Liver (tissue), 9 donors: ENCODE measurements around the gene IL12RB2. TPM values are rescaled to one million over a fixed set of nuclear protein-coding genes. Genes with fewer than 3 reads are reported as not detected.

ENCODE experiments used
- DNase-seq: peaks from one replicate; pipeline ENCODE4 v3.0.0-alpha.2; 2017; ENCODE audit warnings: low spot score
- H3K27ac ChIP-seq, 2 donors: one replicate each; pipeline ENCODE4 v1.7.0; 2013; ENCODE audit warnings: inconsistent platforms in 2 of 2, low read length in 2 of 2, control low read depth in 1 of 2, low read depth in 1 of 2, mild to moderate bottlenecking in 1 of 2
- H3K27me3 ChIP-seq, 4 donors: one replicate each; pipeline versions ENCODE4 v1.6.1 to v1.7.0; 2013; ENCODE audit warnings: low read length in 3 of 4, inconsistent platforms in 1 of 4, mild to moderate bottlenecking in 1 of 4, moderate library complexity in 1 of 4; ENCODE audit not compliant: control insufficient read depth in 4 of 4, insufficient read depth in 4 of 4
- H3K36me3 ChIP-seq, 4 donors: one replicate each; pipeline versions ENCODE4 v1.6.1 to v1.7.0; 2013; ENCODE audit warnings: low read length in 3 of 4, mild to moderate bottlenecking in 3 of 4, low read depth in 1 of 4, moderate library complexity in 1 of 4; ENCODE audit not compliant: control insufficient read depth in 4 of 4, insufficient read depth in 3 of 4
- H3K4me1 ChIP-seq, 4 donors: one replicate each; pipeline versions ENCODE4 v1.6.1 to v1.7.0; 2013; ENCODE audit warnings: low read length in 3 of 4, mild to moderate bottlenecking in 3 of 4, moderate library complexity in 1 of 4; ENCODE audit not compliant: control insufficient read depth in 4 of 4, insufficient read depth in 4 of 4
- H3K4me3 ChIP-seq, 3 donors: one replicate each; pipeline versions ENCODE4 v1.6.1 to v1.7.0; 2013; ENCODE audit warnings: low read length in 3 of 3, control low read depth in 1 of 3, low read depth in 1 of 3, mild to moderate bottlenecking in 1 of 3
- H3K9ac ChIP-seq, 2 donors: one replicate each; pipeline ENCODE4 v1.7.0; 2013; ENCODE audit warnings: low read length in 2 of 2, mild to moderate bottlenecking in 2 of 2, moderate library complexity in 2 of 2, control low read depth in 1 of 2, low read depth in 1 of 2
- H3K9me3 ChIP-seq, 4 donors: one replicate each; pipeline versions ENCODE4 v1.6.1 to v1.7.0; 2013; ENCODE audit warnings: low read length in 3 of 4; ENCODE audit not compliant: control insufficient read depth in 4 of 4
- EGR1 ChIP-seq, 2 donors: IDR thresholded peaks; 2 replicates each; pipeline ENCODE4 v1.6.1; 2016 to 2018; ENCODE audit warnings: antibody characterized with exemption in 2 of 2, low read depth in 2 of 2
- FOXA1 ChIP-seq: IDR thresholded peaks from 2 replicates; pipeline ENCODE4 v1.6.1; 2016; ENCODE audit warnings: antibody characterized with exemption
- FOXA2 ChIP-seq: IDR thresholded peaks from 2 replicates; pipeline ENCODE4 v1.6.1; 2016; ENCODE audit warnings: antibody characterized with exemption
- GABPA ChIP-seq, 2 donors: IDR thresholded peaks in 1 of 2; conservative IDR thresholded peaks in 1 of 2; 2 replicates each; pipeline ENCODE4 v1.6.1; 2016; ENCODE audit warnings: antibody characterized with exemption in 2 of 2, mild to moderate bottlenecking in 1 of 2, moderate library complexity in 1 of 2
- HNF4G ChIP-seq: IDR thresholded peaks from 2 replicates; pipeline ENCODE4 v1.6.1; 2016; ENCODE audit warnings: antibody characterized with exemption
- JUND ChIP-seq, 2 donors: IDR thresholded peaks; 2 replicates each; pipeline ENCODE4 v1.6.1; 2016; ENCODE audit warnings: antibody characterized with exemption in 2 of 2
- NR2F2 ChIP-seq: IDR thresholded peaks from 2 replicates; pipeline ENCODE4 v1.6.1; 2016; ENCODE audit warnings: antibody characterized with exemption
- RAD21 ChIP-seq, 2 donors: IDR thresholded peaks; 2 replicates each; pipeline ENCODE4 v1.6.1; 2016; ENCODE audit warnings: antibody characterized with exemption in 2 of 2, mild to moderate bottlenecking in 2 of 2
- RXRA ChIP-seq, 2 donors: IDR thresholded peaks; 2 replicates each; pipeline ENCODE4 v1.6.1; 2017 to 2018; ENCODE audit warnings: antibody characterized with exemption in 2 of 2, mild to moderate bottlenecking in 1 of 2
- SP1 ChIP-seq: IDR thresholded peaks from 2 replicates; pipeline ENCODE4 v1.6.1; 2018; ENCODE audit warnings: antibody characterized with exemption, mild to moderate bottlenecking
- TAF1 ChIP-seq: conservative IDR thresholded peaks from 2 replicates; pipeline ENCODE4 v1.6.1; 2016; ENCODE audit warnings: antibody characterized with exemption, mild to moderate bottlenecking
- YY1 ChIP-seq: IDR thresholded peaks from 2 replicates; pipeline ENCODE4 v1.6.1; 2016; ENCODE audit warnings: antibody characterized with exemption, mild to moderate bottlenecking
- WGBS: extraction: QIAGEN DNeasy Blood & Tissue Kit; methylation state at CpG from one replicate; pipeline ENCODE4 v1.1.7; 2013; 5-methylcytosine and 5-hydroxymethylcytosine counted together
- polyA plus RNA-seq, 2 donors: library from polyadenylated mRNA; stranded (reverse) in 1 of 2; unstranded in 1 of 2; fragments of 200-250 nt in 1 of 2; fragments of >200 nt in 1 of 2; fragmentation: Nextera tagmentation in 1 of 2; extraction: Ambion mirVana in 1 of 2; gene quantifications; one replicate each; pipeline versions ENCODE4 v1.2.1 to v1.2.3, GENCODE V29; 2013 to 2015
- total RNA-seq, 2 donors: library from RNA; depleted of rRNA; stranded (reverse); fragments of >200 nt; gene quantifications; one replicate each; pipeline ENCODE4 v1.2.3, GENCODE V29; 2014
- TF ChIP-seq, protein P1 (sequence below): IDR thresholded peaks from 2 replicates; pipeline ENCODE4 v1.6.1; 2016; ENCODE audit warnings: antibody characterized with exemption
- TF ChIP-seq, protein P2 (sequence below): fragments of 150-350 bp; IDR thresholded peaks from 2 replicates; pipeline ENCODE4 v1.5.1; 2017; ENCODE audit warnings: improper control_type of control experiment, low read depth, low read length; ENCODE audit not compliant: missing input control
- TF ChIP-seq, protein P3 (sequence below): IDR thresholded peaks from 2 replicates; pipeline ENCODE4 v1.6.1; 2016; ENCODE audit warnings: antibody characterized with exemption
- TF ChIP-seq, protein P4 (sequence below): IDR thresholded peaks from 2 replicates; pipeline ENCODE4 v1.6.1; 2016; ENCODE audit warnings: antibody characterized with exemption
- TF ChIP-seq, protein P5 (sequence below): IDR thresholded peaks from 2 replicates; pipeline ENCODE4 v1.6.1; 2016; ENCODE audit warnings: antibody characterized with exemption, mild to moderate bottlenecking
- donor health status: healthy.
- donor health status: healthy.
- donor health status: healthy.
- donor health status: healthy.
- donor health status: healthy.

Gene IL12RB2
- total and polyA plus RNA-seq, 4 donors, result 0.06 to 1.3 (median 0.58) TPM

DNA sequence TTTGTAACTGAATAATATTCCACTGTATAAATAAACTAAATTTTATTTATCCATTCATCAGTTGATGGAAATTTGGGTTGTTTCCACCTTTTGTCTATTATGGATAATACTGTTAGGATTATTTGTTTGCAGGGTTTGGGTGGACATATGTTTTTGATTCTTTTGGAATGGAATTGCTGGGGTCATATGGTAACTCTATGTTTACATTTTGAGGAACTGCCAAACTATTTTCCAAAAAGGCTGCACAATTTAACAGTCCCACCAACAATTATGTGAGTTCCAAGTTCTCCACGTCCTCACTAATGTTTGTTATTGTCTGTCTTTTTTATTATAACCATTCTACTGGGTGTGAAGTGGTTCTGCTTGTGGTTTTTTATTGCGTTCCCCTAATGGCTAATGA lies 126.8 kb downstream of the IL12RB2 start:
- TF ChIP-seq SP1, result no peak
- TF ChIP-seq, protein P1, sequence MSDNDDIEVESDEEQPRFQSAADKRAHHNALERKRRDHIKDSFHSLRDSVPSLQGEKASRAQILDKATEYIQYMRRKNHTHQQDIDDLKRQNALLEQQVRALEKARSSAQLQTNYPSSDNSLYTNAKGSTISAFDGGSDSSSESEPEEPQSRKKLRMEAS, result no peak
- TF ChIP-seq NR2F2, result no peak
- TF ChIP-seq, protein P2, sequence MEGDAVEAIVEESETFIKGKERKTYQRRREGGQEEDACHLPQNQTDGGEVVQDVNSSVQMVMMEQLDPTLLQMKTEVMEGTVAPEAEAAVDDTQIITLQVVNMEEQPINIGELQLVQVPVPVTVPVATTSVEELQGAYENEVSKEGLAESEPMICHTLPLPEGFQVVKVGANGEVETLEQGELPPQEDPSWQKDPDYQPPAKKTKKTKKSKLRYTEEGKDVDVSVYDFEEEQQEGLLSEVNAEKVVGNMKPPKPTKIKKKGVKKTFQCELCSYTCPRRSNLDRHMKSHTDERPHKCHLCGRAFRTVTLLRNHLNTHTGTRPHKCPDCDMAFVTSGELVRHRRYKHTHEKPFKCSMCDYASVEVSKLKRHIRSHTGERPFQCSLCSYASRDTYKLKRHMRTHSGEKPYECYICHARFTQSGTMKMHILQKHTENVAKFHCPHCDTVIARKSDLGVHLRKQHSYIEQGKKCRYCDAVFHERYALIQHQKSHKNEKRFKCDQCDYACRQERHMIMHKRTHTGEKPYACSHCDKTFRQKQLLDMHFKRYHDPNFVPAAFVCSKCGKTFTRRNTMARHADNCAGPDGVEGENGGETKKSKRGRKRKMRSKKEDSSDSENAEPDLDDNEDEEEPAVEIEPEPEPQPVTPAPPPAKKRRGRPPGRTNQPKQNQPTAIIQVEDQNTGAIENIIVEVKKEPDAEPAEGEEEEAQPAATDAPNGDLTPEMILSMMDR, result no peak
- TF ChIP-seq, protein P3, sequence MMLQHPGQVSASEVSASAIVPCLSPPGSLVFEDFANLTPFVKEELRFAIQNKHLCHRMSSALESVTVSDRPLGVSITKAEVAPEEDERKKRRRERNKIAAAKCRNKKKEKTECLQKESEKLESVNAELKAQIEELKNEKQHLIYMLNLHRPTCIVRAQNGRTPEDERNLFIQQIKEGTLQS, result no peak
- TF ChIP-seq, protein P4, sequence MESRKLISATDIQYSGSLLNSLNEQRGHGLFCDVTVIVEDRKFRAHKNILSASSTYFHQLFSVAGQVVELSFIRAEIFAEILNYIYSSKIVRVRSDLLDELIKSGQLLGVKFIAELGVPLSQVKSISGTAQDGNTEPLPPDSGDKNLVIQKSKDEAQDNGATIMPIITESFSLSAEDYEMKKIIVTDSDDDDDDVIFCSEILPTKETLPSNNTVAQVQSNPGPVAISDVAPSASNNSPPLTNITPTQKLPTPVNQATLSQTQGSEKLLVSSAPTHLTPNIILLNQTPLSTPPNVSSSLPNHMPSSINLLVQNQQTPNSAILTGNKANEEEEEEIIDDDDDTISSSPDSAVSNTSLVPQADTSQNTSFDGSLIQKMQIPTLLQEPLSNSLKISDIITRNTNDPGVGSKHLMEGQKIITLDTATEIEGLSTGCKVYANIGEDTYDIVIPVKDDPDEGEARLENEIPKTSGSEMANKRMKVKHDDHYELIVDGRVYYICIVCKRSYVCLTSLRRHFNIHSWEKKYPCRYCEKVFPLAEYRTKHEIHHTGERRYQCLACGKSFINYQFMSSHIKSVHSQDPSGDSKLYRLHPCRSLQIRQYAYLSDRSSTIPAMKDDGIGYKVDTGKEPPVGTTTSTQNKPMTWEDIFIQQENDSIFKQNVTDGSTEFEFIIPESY, result no peak
- no peak for TF ChIP-seq RAD21 (IDR thresholded peaks at IDR 0.05)
- TF ChIP-seq FOXA2, result no peak
- TF ChIP-seq JUND (IDR thresholded peaks at IDR 0.05), result no peak
- TF ChIP-seq HNF4G, result no peak
- TF ChIP-seq, protein P5, sequence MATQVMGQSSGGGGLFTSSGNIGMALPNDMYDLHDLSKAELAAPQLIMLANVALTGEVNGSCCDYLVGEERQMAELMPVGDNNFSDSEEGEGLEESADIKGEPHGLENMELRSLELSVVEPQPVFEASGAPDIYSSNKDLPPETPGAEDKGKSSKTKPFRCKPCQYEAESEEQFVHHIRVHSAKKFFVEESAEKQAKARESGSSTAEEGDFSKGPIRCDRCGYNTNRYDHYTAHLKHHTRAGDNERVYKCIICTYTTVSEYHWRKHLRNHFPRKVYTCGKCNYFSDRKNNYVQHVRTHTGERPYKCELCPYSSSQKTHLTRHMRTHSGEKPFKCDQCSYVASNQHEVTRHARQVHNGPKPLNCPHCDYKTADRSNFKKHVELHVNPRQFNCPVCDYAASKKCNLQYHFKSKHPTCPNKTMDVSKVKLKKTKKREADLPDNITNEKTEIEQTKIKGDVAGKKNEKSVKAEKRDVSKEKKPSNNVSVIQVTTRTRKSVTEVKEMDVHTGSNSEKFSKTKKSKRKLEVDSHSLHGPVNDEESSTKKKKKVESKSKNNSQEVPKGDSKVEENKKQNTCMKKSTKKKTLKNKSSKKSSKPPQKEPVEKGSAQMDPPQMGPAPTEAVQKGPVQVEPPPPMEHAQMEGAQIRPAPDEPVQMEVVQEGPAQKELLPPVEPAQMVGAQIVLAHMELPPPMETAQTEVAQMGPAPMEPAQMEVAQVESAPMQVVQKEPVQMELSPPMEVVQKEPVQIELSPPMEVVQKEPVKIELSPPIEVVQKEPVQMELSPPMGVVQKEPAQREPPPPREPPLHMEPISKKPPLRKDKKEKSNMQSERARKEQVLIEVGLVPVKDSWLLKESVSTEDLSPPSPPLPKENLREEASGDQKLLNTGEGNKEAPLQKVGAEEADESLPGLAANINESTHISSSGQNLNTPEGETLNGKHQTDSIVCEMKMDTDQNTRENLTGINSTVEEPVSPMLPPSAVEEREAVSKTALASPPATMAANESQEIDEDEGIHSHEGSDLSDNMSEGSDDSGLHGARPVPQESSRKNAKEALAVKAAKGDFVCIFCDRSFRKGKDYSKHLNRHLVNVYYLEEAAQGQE, result no peak
- no peak for TF ChIP-seq YY1
- TF ChIP-seq TAF1, result no peak
- no peak for TF ChIP-seq GABPA (IDR thresholded peaks at IDR 0.05 in 1 of 2, conservative IDR thresholded peaks at IDR 0.05 in 1 of 2)
- no peak for TF ChIP-seq RXRA (IDR thresholded peaks at IDR 0.05)
- no peak for TF ChIP-seq FOXA1
- TF ChIP-seq EGR1 (IDR thresholded peaks at IDR 0.05; ENCODE audit: low read depth in 2 of 2), result no peak

More for the DNA sequence above, 126.8 kb downstream of the IL12RB2 start:
- H3K9me3 ChIP-seq, result no peaks in the 10 kb centered on the region
- no peaks in the 10 kb centered on the region for H3K27me3 ChIP-seq
- H3K36me3 ChIP-seq, result no peaks in the 10 kb centered on the region
- peaks cover 0 to 9% (median 0%) of the 10 kb centered on the region in 4 donors for H3K4me1 ChIP-seq
- WGBS, result 70% methylated on average over 2 of the region's 2 CpGs
- no peak overlapping the region for H3K9ac ChIP-seq
- H3K27ac ChIP-seq, result no peak overlapping the region
- no peak for DNase-seq
- H3K4me3 ChIP-seq, result no peak overlapping the region
